HepG2 (cell line): ENCODE measurements around the gene LHPP. TPM values are rescaled to one million over a fixed set of nuclear protein-coding genes. Genes with fewer than 3 reads are reported as not detected.
A peak's percentile ranks its signal among the peaks of the same experiment; 100 is the strongest.

Experiments used
- ATAC-seq: fragments of 200-7000 bp; cut with Tn5 transposase; 3 replicates; pipeline ENCODE4 v1.9.1; 2020; ENCODE audit warnings: mild to moderate bottlenecking, moderate library complexity
- BruUV-seq: library from RNA; stranded (reverse); fragments of 400-500 nt; replicated peaks from 2 replicates; lab custom pipeline; 2021; lab: Mats Ljungman, UMichigan
- CTCF ChIA-PET: fragments of 300-600 bp; formaldehyde crosslinking; extraction: SDS; loops from one replicate; lab custom pipeline; 2021; ENCODE audit warnings: low total read pairs, inconsistent platforms, low intra/inter-chr PET ratio; lab: Yijun Ruan, JAX
- POLR2A ChIA-PET: fragments of 350-600 bp; sonication (Branson Sonifier 250); formaldehyde crosslinking; loops from one replicate; lab custom pipeline; 2020; ENCODE audit warnings: antibody characterized with exemption, inconsistent platforms; lab: Yijun Ruan, JAX
- DNase-seq: peaks from one replicate; pipeline ENCODE4 v3.0.0-alpha.2; 2015; ENCODE audit warnings: low spot score
- FAIRE-seq: peaks from 3 replicates; lab custom pipeline; 2011; peaks lifted over from hg19 to GRCh38; lab: Jason Lieb, UNC
- H2AFZ ChIP-seq: one replicate; pipeline ENCODE4 v1.6.1; 2011; ENCODE audit warnings: low read length, inconsistent platforms
- H3K27ac ChIP-seq: fragments of 300-600 bp; 3 replicates; pipeline ENCODE4 v1.8.0; 2011; ENCODE audit warnings: mixed run types, mild to moderate bottlenecking, mixed read lengths, low read length, inconsistent platforms; ENCODE audit not compliant: insufficient read depth; ENCODE audit errors: extremely low read length
- H3K27me3 ChIP-seq, 2 experiments: fragments of 200-600 bp in 1 of 2; 2 replicates in 1 of 2; 3 replicates in 1 of 2; pipeline versions ENCODE4 v1.6.0 to v1.8.0; 2011; ENCODE audit warnings: low read length in 2 of 2, mild to moderate bottlenecking in 2 of 2, moderate library complexity in 2 of 2, inconsistent platforms in 1 of 2; ENCODE audit not compliant: insufficient read depth in 2 of 2, control insufficient read depth in 1 of 2
- H3K36me3 ChIP-seq, 2 experiments: fragments of 200-600 bp in 1 of 2; replicated peaks in 1 of 2; 2 replicates in 1 of 2; 3 replicates in 1 of 2; pipeline versions ENCODE4 v1.5.1 to v1.8.0; 2011; ENCODE audit warnings: low read length in 2 of 2, inconsistent platforms in 1 of 2; ENCODE audit not compliant: insufficient read depth in 2 of 2, control insufficient read depth in 1 of 2
- H3K4me1 ChIP-seq: 2 replicates; pipeline ENCODE4 v1.5.1; 2012; ENCODE audit warnings: low read length, inconsistent platforms; ENCODE audit not compliant: insufficient read depth
- H3K4me2 ChIP-seq: 2 replicates; pipeline ENCODE4 v1.6.0; 2011; ENCODE audit warnings: low read depth, low read length, inconsistent platforms
- H3K4me3 ChIP-seq, 3 experiments: fragments of 200-600 bp in 1 of 3; sonication (generic), shearing (Covaris generic) in 1 of 3; replicated peaks in 1 of 3; 2 replicates each; pipeline ENCODE4 v1.5.1; 2011 to 2016; ENCODE audit warnings: low read length in 3 of 3, inconsistent platforms in 2 of 3, low read depth in 2 of 3, mild to moderate bottlenecking in 2 of 3, control low read depth in 1 of 3, mixed read lengths in 1 of 3; ENCODE audit not compliant: insufficient read depth in 1 of 3
- H3K79me2 ChIP-seq: one replicate; pipeline ENCODE4 v1.6.1; 2011; ENCODE audit warnings: low read length, inconsistent platforms; ENCODE audit not compliant: insufficient read depth
- H3K9ac ChIP-seq: 2 replicates; pipeline ENCODE4 v1.6.0; 2011; ENCODE audit warnings: mild to moderate bottlenecking, low read depth, low read length, inconsistent platforms; ENCODE audit not compliant: insufficient read depth
- H3K9me3 ChIP-seq: 2 replicates; pipeline ENCODE4 v1.5.1; 2012; ENCODE audit warnings: mild to moderate bottlenecking, low read length
- H4K20me1 ChIP-seq: 2 replicates; pipeline ENCODE4 v1.6.0; 2011; ENCODE audit warnings: inconsistent platforms, mild to moderate bottlenecking, low read length, moderate library complexity; ENCODE audit not compliant: insufficient read depth
- KLF16 ChIP-seq, 2 experiments: sonication (generic) in 1 of 2; formaldehyde crosslinking in 1 of 2; IDR thresholded peaks; 2 replicates each; pipeline versions ENCODE4 v1.6.1 to v1.8.0; 2016 to 2023; ENCODE audit warnings: missing genetic modification reagents in 2 of 2, missing compliant biosample characterization in 1 of 2
- MAF1 ChIP-seq: sonication (generic); formaldehyde crosslinking; IDR thresholded peaks from 2 replicates; pipeline ENCODE4 v1.5.0; 2020; ENCODE audit warnings: missing genetic modification reagents, borderline replicate concordance
- POLR2A ChIP-seq, 2 experiments: IDR thresholded peaks; 2 replicates each; pipeline ENCODE4 v1.6.1; 2011; ENCODE audit warnings: low read depth in 2 of 2, low read length in 2 of 2, mild to moderate bottlenecking in 1 of 2, moderate library complexity in 1 of 2; ENCODE audit not compliant: insufficient read depth in 1 of 2
- RFXANK ChIP-seq: IDR thresholded peaks from 2 replicates; pipeline ENCODE4 v1.6.1; 2016
- SP5 ChIP-seq: IDR thresholded peaks from 2 replicates; pipeline ENCODE4 v1.6.1; 2016; ENCODE audit warnings: low read depth, borderline replicate concordance
- ZFX ChIP-seq: sonication (generic); formaldehyde crosslinking; IDR thresholded peaks from 2 replicates; pipeline ENCODE4 v1.4.0; 2020; ENCODE audit warnings: mild to moderate bottlenecking, low read depth, missing genetic modification reagents, moderate library complexity
- ZNF34 ChIP-seq: sonication (generic); formaldehyde crosslinking; IDR thresholded peaks from 2 replicates; pipeline ENCODE4 v1.4.0; 2020; ENCODE audit warnings: mild to moderate bottlenecking, missing genetic modification reagents, borderline replicate concordance
- WGBS: methylation state at CpG from one replicate; pipeline ENCODE4 v1.1.6; 2017; ENCODE audit warnings: low lambda C conversion rate; 5-methylcytosine and 5-hydroxymethylcytosine counted together
- in situ Hi-C: cut with HindIII; loops from 2 replicates; pipeline ENCODE4 v1.10.0; 2017; ENCODE audit warnings: low pct_unique_long_range_greater_than_20kb; ENCODE audit not compliant: extremely low pct_ligation_motif_present
- intact Hi-C: fragments of 100-400 bp; cut with micrococcal nuclease; formaldehyde crosslinking; loops from one replicate; pipeline ENCODE4 v1.10.0; 2022; ENCODE audit not compliant: unreplicated experiment
- polyA plus RNA-seq, 8 experiments: library from polyadenylated mRNA; depleted of rRNA in 3 of 8; stranded (reverse) in 7 of 8; unstranded in 1 of 8; fragments of >200 nt; fragmentation: Illumina TruSeq in 4 of 8; extraction: Trizol in 4 of 8; gene quantifications; 2 replicates each; pipeline versions ENCODE4 v1.2.1 to v1.2.3, GENCODE V29; 2011 to 2016; ENCODE audit warnings: low read depth in 4 of 8, missing spikeins in 1 of 8, mixed read lengths in 1 of 8; ENCODE audit not compliant: insufficient read depth in 1 of 8
- total RNA-seq, 5 experiments: library from RNA; depleted of rRNA; stranded (reverse); fragments of >200 nt; fragmentation: Illumina TruSeq; extraction: Trizol; gene quantifications; 2 replicates each; pipeline ENCODE4 v1.2.3, GENCODE V29; 2016; ENCODE audit warnings: low read depth in 1 of 5
- TF ChIP-seq, protein P1 (sequence below): sonication (generic); formaldehyde crosslinking; IDR thresholded peaks from 2 replicates; pipeline ENCODE4 v1.4.0; 2020; ENCODE audit warnings: low read depth, missing genetic modification reagents
- TF ChIP-seq, protein P2 (sequence below): sonication (generic); formaldehyde crosslinking; IDR thresholded peaks from 2 replicates; pipeline ENCODE4 v1.4.0; 2020; ENCODE audit warnings: missing genetic modification reagents, borderline replicate concordance
- TF ChIP-seq, protein P3 (sequence below): sonication (generic); formaldehyde crosslinking; IDR thresholded peaks from 2 replicates; pipeline ENCODE4 v1.4.0; 2020; ENCODE audit warnings: missing genetic modification reagents
- TF ChIP-seq, protein P4 (sequence below): IDR thresholded peaks from 2 replicates; pipeline ENCODE4 v1.6.1; 2016; ENCODE audit warnings: missing compliant biosample characterization, missing genetic modification reagents, borderline replicate concordance
- TF ChIP-seq, protein P5 (sequence below): sonication (generic); formaldehyde crosslinking; IDR thresholded peaks from 2 replicates; pipeline ENCODE4 v1.5.0; 2020; ENCODE audit warnings: mild to moderate bottlenecking, low read depth, missing genetic modification reagents, borderline replicate concordance

Gene LHPP
- total and polyA plus RNA-seq, 2 of the 13 experiments (the other 11 are each of a cell fraction or from before 2014, with no cell fraction given): 5.2 to 13.1 TPM

DNA sequence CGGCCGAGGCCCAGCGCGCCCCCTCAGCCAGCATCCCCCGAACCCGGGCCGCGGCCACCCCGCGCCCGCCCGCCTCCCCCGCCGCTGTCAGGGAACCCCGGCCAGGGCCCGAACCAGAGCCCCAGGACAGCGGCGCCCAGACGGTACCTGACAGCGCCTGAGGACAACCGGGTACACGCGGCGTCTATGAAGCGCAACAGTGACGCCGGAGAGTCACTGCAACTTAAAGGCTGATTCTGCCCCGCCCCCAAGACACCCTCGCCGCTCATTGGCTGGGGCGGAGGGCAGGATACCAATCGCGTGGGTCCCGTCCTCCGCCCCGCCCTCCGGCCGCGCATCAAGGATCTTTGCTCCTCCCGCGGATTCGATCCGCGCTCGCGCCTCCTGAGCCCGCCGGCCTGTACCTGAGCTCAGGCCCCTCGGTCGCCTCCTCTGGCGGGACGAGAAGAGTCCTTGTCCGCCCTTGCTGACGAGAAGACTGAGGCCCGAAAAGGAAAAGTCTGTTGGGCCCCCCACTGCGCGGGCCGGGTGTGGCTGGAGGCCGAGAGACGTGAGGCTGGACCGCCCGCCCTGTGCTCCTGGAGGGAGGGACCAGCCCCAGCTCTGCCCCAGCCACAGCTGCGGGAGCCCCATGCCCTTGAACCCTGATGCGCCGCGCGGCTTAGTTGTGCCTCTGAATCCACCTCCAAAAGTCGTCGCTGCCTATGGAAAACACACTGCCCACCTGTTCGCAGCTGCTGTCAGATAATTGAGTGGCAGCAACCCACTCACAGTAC is 42.7 kb upstream of the LHPP start, which contains the start of gene OAT:
OAT (minus strand) TSS at position 198 of the 776 bp plus-strand sequence. CDS start 6,752 bp downstream, outside the sequence.
- Histone ChIP-seq H2AFZ (no peak within 1 kb of the TSS), H3K27me3 (peaks cover 0 to 25% of the 10 kb centered on the region in 2 experiments; a peak in 3 of 5 replicates), H3K36me3 (no peaks in the 10 kb centered on the region), H3K79me2 (peaks cover 32% of the 10 kb centered on the region), H3K4me2 (peak within 1 kb of the TSS; percentile 96), H3K4me3 (peak within 1 kb of the TSS; percentile 79 to 81 (median 79)), H3K9me3 (no peaks in the 10 kb centered on the region), H3K4me1 (peaks cover 49% of the 10 kb centered on the region), H4K20me1 (peaks cover 21% of the 10 kb centered on the region), H3K9ac (peak within 1 kb of the TSS; percentile 79), H3K27ac (peak within 1 kb of the TSS; percentile 48)
- in situ Hi-C loops (loop anchor here (5.0 kb wide), 1 partner anchor 43 kb away; the partner anchor contains the start of gene LHPP), intact Hi-C loops (loop anchor here (2.0 kb wide), 1 partner anchor 52 kb away; no protein-coding TSS in a partner anchor)
- WGBS: 0% methylated on average over 6 of the region's 70 CpGs
- ChIA-PET POLR2A (interaction anchor here (0.6 to 4.3 kb wide), 28 partner anchors 11 to 383 kb away, joined by 3 to 27 read pairs (median 4); partner anchors contain the start of gene LHPP), CTCF (no interaction called here)
- peak; percentile 12 for FAIRE-seq
- ATAC-seq: peak; percentile 94
- peak; percentile 93 for DNase-seq
- BruUV-seq: no TSS peak
- TF ChIP-seq KLF16 (CRISPR knock-in tag; IDR thresholded peaks at IDR 0.05) (peak in 1 of 2 experiments; percentile 63; a peak in 2 of 4 replicates), SP5 (peak; percentile 76), ZNF34 (CRISPR knock-in tag) (no peak), RFXANK (peak; percentile 59; the same call in 1 of the 2 replicates), MAF1 (CRISPR knock-in tag) (peak; percentile 49; the same call in 1 of the 2 replicates), POLR2A (IDR thresholded peaks at IDR 0.05; ENCODE audit: insufficient read depth in 1 of 2, low read depth in 2 of 2, low read length in 2 of 2) (peak; percentile 98 to 100), ZFX (CRISPR knock-in tag) (peak; percentile 75)
- TF ChIP-seq, protein P1, sequence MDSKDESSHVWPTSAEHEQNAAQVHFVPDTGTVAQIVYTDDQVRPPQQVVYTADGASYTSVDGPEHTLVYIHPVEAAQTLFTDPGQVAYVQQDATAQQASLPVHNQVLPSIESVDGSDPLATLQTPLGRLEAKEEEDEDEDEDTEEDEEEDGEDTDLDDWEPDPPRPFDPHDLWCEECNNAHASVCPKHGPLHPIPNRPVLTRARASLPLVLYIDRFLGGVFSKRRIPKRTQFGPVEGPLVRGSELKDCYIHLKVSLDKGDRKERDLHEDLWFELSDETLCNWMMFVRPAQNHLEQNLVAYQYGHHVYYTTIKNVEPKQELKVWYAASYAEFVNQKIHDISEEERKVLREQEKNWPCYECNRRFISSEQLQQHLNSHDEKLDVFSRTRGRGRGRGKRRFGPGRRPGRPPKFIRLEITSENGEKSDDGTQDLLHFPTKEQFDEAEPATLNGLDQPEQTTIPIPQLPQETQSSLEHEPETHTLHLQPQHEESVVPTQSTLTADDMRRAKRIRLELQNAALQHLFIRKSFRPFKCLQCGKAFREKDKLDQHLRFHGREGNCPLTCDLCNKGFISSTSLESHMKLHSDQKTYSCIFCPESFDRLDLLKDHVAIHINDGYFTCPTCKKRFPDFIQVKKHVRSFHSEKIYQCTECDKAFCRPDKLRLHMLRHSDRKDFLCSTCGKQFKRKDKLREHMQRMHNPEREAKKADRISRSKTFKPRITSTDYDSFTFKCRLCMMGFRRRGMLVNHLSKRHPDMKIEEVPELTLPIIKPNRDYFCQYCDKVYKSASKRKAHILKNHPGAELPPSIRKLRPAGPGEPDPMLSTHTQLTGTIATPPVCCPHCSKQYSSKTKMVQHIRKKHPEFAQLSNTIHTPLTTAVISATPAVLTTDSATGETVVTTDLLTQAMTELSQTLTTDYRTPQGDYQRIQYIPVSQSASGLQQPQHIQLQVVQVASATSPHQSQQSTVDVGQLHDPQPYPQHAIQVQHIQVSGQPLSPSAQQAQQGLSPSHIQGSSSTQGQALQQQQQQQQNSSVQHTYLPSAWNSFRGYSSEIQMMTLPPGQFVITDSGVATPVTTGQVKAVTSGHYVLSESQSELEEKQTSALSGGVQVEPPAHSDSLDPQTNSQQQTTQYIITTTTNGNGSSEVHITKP (CRISPR knock-in tag): 0 out of 2 replicates have a peak, but pooled peaks have one; percentile 18
- TF ChIP-seq, protein P2, sequence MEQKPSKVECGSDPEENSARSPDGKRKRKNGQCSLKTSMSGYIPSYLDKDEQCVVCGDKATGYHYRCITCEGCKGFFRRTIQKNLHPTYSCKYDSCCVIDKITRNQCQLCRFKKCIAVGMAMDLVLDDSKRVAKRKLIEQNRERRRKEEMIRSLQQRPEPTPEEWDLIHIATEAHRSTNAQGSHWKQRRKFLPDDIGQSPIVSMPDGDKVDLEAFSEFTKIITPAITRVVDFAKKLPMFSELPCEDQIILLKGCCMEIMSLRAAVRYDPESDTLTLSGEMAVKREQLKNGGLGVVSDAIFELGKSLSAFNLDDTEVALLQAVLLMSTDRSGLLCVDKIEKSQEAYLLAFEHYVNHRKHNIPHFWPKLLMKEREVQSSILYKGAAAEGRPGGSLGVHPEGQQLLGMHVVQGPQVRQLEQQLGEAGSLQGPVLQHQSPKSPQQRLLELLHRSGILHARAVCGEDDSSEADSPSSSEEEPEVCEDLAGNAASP: peak; percentile 74
- TF ChIP-seq, protein P3, sequence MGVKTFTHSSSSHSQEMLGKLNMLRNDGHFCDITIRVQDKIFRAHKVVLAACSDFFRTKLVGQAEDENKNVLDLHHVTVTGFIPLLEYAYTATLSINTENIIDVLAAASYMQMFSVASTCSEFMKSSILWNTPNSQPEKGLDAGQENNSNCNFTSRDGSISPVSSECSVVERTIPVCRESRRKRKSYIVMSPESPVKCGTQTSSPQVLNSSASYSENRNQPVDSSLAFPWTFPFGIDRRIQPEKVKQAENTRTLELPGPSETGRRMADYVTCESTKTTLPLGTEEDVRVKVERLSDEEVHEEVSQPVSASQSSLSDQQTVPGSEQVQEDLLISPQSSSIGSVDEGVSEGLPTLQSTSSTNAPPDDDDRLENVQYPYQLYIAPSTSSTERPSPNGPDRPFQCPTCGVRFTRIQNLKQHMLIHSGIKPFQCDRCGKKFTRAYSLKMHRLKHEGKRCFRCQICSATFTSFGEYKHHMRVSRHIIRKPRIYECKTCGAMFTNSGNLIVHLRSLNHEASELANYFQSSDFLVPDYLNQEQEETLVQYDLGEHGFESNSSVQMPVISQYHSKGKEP (CRISPR knock-in tag): 0 out of 2 replicates have a peak, but pooled peaks have one; percentile 37
- TF ChIP-seq, protein P4, sequence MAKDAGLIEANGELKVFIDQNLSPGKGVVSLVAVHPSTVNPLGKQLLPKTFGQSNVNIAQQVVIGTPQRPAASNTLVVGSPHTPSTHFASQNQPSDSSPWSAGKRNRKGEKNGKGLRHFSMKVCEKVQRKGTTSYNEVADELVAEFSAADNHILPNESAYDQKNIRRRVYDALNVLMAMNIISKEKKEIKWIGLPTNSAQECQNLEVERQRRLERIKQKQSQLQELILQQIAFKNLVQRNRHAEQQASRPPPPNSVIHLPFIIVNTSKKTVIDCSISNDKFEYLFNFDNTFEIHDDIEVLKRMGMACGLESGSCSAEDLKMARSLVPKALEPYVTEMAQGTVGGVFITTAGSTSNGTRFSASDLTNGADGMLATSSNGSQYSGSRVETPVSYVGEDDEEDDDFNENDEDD: peak; percentile 80
- TF ChIP-seq, protein P5, sequence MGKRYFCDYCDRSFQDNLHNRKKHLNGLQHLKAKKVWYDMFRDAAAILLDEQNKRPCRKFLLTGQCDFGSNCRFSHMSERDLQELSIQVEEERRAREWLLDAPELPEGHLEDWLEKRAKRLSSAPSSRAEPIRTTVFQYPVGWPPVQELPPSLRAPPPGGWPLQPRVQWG (CRISPR knock-in tag): no peak
